ENCODE measurements around the gene SLC41A3.
"Not testable (repeated sequence)": the region's sequence is repeated elsewhere in the genome, so short reads cannot be mapped to it uniquely, and the experiment has no call there.

DNA sequence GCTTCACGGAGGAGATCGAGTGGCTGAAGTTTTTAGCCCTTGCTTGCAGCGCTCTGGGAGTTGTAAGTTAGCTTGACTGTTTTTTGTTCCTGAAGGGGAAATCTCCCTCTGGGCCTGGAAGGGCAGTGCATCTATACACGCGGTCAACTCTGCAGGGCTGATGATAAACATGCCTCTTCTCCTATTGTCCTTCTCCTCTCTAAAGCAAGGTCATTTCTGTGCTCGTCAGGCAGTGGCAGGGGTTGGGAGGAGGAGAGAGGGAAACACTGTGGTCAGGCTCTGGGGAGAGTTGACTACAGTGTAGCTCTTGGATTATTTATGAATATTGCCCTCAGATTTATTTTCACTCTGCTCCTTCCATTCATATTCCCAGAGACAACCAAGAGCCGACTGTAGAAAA is 106.8 kb downstream of the SLC41A3 start:
- TF ChIP-seq, protein P1, sequence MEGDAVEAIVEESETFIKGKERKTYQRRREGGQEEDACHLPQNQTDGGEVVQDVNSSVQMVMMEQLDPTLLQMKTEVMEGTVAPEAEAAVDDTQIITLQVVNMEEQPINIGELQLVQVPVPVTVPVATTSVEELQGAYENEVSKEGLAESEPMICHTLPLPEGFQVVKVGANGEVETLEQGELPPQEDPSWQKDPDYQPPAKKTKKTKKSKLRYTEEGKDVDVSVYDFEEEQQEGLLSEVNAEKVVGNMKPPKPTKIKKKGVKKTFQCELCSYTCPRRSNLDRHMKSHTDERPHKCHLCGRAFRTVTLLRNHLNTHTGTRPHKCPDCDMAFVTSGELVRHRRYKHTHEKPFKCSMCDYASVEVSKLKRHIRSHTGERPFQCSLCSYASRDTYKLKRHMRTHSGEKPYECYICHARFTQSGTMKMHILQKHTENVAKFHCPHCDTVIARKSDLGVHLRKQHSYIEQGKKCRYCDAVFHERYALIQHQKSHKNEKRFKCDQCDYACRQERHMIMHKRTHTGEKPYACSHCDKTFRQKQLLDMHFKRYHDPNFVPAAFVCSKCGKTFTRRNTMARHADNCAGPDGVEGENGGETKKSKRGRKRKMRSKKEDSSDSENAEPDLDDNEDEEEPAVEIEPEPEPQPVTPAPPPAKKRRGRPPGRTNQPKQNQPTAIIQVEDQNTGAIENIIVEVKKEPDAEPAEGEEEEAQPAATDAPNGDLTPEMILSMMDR (conservative IDR thresholded peaks at IDR 0.05 in 1 of 2, IDR thresholded peaks at IDR 0.05 in 1 of 2; ENCODE audit: extremely low read depth in 1 of 2, insufficient read depth in 1 of 2, low read depth in 1 of 2, low read length in 2 of 2): not testable (repeated sequence)
- TF ChIP-seq EZH2 (IDR thresholded peaks at IDR 0.05; ENCODE audit: borderline replicate concordance, low read length): not testable (repeated sequence)

All from mammary epithelial cell (primary cell).